Stimulated activated CD8-positive, alpha-beta memory T cell treated with anti-CD3 and anti-CD28 coated beads, Interleukin-7, amount 100 ng/mL, for 4 hours (primary cell): ENCODE data around the gene CILP2.

Experiments used
- DNase-seq, 2 donors: peaks; one replicate each; pipeline ENCODE4 v3.0.0-alpha.2; 2020; ENCODE audit warnings: low read depth in 2 of 2

Gene CILP2

DNA sequence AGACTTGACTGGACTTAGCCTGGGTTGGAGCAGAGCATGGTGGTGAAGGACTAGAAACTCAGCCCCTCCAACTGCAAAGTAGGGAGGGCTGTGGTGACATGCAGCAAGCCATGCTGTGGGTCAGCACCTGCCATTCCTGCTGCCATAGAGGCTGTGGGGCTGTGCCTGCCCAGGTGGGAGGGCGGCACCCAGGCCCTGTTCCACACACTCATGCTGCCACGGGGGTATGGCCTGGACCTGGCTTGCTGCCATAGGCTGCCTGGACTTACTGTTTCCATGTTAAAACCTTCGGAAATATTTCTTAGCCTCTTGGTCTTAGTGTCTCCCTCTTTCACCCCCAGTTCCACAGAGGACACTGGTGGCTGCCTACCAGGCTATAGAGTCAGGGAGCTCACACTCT is 29.3 kb downstream of the CILP2 start:
- DNase-seq, result no peak

DNA sequence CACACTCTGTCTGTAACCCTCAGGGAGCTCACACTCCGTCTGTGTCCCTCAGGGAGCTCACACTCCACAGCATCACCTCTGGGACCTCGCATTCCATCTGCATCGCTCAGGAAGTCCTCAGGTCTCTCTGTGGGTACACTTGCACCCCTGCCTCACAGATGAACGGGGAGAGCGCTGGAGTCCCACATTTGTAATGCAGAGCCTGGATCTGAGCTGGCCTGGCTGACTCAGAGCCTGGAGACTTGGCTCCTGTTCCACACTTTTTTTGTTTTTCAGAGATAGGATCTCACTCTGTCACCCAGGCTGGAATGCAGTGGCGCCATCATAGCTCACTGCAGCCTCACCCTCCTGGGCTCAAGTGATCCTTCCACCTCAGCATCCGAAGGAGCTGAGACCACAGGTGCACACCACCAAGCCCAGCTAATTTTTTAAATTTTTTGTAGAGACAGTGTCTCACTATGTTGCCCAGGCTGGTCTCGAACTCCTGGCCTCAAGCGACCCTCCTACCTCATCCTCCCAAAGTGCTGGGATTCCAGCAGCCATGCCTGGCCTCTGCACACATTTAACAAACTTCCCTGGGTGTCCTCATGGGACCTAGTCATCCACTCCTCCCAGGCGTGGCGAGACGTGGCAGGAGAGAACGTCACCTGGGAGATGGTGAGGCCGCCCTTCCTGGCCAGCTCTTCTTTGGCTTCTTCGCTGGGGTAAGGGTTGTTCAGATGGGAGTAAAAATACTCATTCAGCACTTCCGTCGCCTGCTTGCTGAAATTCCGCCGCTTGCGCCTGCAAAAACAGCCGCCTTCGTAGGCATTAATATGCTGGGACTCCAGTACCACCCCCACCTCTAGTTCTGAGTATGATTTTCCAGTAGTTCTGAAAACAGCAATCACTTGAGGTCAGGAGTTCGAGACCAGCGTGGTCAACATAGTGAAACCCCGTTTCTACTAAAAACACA is 31.0 kb downstream of the CILP2 start:
- DNase-seq, result no peak

DNA sequence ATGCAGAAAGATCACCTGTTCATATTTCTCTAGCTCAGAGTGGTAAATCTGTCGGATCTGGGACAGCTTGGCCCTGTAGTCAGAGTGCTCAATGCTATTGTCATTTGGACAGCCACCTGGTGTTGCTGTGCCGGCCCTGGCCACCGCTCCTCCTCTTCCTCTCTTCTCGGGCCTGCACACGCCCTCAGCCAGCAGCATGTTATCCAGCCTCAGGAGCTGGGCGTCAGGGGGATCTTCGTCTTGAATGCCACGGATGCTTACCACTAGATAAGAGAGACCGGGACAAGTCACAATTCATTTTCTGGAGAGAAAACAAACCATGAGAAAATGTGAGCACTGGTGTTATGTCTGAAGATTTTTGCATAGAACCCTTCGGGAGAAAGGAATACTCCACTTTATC is 32.5 kb downstream of the CILP2 start:
- DNase-seq, result no peak

DNA sequence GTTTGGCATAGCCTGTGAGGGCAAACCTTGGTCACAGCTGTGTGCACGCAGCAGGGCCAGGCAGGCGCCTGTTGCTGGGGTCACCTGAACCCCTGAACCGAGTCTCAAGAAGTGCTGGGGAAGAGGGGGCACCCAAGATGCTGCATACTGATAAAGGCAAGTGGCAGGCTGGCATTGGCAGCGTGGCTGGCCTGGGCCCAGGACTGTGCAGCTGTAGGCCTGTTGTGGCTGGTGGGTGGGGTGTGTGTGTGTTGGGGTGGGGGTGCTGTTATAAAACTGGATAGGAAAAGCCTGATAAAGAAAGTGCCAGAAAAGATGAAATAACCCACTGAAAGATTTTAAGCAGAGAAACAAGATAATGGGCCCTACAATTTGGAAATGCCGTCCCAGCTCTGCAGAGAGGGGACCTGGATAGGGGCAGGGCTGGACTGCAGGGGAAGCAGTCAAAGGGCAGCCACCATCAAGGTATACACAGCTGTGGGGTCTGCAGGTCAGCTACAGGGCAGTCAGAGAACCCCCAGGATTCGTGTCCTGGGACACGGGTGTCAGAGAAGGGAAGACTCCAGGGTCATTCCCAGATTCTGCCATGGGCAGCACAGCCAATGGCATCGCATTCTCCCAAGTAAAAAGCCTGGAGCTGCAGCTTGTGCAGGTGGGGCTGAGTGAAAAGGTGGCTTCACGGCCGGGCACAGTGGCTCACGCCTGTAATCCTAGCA is 33.2 kb downstream of the CILP2 start:
- no peak for DNase-seq

DNA sequence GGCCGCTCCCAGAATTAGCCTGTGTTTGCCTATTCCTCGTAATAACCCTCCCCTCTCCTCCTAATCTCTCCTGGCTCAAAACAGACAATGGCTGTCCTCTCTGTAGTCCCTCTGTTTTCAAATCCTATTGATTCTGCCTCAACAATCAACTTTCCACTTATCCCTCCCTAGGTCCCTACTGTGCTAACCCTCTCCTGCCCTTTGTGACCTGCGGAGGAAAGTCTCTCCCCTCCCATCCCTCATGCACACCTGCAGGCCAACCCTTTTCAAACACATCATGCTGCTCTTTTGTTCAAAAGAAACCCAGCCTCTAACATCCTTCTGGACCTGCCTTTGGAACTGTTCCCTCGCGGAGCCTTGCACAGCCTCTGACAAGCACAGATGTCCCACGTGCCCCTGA is 37.3 kb downstream of the CILP2 start:
- no peak for DNase-seq

DNA sequence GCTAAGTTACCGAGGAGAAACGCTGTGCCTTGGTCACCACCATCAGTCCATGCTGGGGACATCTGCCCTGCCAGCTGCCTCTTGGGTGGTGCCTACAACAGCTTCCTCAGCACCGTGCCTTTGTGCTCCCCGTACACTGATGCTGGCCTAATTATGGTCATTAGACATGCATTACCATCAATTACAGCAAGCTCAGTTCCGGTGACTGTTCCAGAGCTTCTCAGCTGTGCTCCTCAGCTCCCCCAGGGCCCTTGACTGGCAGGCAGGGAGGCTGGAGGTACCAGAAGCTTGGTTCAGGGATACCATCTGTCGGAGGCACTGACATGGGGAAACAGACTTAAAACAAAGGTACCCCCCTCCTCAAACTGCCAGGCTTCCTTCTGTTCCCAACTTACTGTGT is 40.2 kb downstream of the CILP2 start:
- DNase-seq, result no peak

DNA sequence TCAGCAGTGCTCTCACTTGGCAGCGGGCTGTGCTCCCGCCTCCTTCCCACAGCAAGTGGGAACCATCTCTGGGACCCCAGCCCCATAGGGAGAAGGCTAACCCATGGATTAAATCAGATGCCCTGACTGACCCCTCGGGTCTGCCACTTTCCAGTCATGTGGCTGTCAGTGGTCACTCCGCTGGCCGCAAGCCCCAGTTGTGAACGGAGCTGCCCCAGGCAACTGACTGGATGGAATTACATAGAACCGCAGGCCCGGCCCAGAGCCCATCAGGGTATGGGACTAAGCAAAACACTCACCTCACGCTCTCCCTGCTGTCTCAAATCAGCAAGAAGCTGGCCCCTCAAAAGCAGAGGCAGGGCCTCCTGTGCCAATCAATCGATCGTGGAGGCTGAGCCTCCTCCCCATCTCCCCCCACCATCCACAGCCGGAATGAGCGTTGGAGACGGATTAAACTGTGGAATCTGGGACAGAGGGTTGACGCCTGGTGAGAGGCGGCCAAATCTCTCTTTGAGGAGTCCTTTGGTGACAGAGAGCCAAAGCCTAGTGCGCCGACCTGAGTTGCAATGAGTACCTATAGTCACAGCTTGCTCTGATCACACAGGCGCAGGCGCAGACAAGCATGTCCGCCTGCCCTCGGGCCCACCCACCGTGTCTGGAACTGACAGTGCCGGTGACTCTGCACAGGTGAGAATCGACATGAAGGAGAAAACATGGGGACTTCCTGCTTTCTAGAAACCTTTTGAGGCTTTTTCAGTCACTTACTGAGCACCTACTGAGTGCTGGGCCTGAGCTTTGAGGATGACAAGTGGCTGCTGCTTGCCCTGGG is 41.7 kb downstream of the CILP2 start:
- no peak for DNase-seq

DNA sequence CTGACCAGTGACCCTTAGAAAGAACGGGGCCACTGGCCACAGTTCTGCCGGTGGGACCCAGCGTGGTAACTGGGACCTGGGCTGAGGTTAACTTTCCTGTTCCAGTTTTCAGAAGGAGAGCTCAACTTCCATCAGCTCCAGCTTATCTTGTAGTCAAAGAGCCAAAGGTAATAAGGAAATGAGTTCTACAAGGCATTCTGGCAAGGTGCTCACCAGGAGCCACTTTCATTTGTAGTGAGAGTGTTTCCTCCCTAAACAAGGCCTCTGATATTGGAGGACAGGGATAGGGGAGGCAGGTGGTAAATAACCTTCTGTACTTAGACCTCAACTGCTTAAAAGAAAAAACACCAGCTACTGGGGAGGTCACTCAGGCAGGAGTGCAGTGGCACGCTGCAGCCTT is 42.4 kb downstream of the CILP2 start:
- no peak for DNase-seq

DNA sequence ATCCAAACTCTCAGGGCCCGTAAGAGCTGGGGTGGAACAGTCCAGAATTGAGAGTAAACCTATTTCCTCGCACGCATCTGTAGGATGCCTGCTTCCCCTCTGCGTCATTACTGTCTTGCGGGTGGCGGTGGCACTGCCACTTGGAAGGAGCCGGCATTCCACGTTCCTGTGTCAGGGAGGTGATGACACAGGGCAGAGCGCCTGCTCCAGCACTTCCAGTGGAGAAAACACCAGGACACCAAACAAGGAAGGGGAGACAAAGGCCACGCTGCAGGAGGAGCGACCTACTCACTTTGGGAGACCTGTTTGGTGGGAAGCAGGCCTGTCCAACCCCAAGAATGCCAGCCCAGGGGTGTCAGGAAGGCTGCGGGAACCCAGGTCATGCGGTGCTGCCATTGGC is 43.3 kb downstream of the CILP2 start:
- DNase-seq, result no peak

DNA sequence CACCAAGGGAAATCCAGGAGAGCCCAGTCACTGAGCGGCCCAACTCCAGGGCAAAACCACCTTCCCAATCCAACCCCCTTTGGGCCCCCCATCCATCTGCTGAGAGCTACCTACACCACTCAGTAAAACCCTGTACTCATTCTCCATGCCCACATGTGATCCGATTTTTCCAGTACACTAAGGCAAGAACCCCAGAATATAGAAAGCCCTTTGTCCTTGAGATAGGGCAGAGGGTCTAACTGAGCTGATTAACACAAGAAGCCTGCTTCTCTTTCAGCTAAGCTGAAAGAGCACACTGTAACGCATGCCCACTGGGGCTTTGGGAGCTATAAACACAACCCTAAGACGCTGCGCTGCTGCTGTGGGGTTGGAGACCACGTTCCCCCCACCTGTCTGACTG is 44.4 kb downstream of the CILP2 start:
- DNase-seq, result no peak

DNA sequence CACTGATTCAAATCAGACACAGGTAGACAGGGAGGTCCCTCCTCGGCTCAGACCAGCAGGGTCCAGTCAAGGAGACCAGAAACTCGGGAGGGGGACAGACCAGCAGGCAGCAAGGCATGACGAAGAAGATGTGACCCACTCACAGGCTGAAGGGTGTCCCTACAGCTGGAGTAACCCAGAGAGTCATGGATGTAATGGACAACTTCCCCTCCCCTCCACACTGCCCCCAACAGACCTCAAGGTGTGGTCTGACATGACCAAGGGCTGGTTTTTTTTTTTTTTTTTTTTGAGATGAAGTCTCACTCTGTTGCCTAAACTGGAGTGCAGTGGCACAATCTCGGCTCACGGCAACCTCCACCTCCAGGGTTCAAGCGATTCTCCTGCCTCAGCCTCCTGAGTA is 46.3 kb downstream of the CILP2 start:
- DNase-seq, result no peak

DNA sequence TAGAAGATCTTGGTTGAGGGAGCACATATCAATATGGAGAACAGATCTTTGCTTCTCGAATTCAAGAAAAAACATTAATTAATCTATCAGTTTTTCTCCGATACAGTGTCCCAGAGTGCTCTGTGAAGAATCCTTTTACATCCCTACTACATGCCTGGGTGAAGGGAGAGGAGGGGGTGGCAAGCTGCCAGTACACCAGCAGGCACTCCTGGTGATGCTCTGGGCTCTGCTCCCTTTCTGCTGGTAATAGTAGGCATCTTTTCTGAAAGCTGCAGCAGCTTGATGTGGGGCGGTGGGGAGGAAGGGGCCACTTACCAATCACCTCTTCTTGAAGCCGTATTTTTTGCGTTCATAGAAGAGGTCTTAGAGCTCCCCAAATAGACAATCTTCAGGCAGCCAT is 49.7 kb downstream of the CILP2 start:
- no peak for DNase-seq

DNA sequence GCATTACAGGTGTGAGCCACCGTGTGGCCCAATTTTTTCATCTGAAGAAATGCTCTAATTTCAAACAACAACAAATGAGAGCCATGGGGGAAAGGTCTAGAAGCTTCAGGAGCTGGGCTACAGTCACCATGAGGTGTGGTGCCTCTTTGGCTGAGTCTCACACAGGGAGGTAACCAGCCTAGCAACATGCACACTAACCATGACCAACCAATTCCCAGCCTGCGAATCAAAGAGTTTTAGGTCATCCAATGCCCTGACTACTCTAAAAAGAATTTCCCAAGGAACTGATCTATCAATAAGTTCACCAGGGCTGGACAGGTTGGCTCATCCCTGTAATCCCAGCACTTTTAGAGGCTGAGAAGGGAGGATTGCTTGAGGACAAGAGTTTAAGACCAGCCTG is 50.5 kb downstream of the CILP2 start:
- no peak for DNase-seq

DNA sequence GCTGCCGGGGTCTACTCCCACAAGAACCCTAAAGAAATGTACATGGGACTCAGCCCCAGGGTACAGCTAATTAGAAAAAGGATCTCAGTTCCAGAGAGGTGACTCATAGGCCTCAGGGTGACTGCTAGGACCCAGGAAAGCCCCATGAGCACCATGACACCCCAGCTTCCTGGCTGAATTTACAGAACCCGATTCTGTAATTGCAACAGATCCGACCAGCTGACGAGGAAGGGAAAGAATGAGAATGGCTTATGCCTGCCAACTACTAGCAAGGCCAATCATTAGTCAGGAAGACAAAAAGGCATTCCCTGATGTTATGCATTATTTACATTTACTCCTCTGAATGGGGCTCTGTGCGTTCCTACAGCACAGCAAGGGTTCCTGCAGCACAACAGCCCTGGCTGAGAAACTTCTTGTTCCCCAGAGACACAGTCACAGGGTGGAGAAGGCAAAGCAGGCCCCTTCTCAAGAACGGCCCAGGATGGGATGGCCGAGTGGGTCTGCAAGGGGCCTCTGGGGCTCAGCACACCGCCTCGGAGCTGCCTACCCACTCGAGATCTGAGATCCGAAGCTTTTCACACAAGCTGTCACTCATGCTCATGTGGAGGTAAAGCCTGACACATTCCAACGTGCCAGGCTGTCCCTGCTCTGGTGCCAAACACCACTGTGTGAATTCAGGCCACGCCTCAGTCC is 53.2 kb downstream of the CILP2 start:
- peak; percentile 52 to 64 for DNase-seq

DNA sequence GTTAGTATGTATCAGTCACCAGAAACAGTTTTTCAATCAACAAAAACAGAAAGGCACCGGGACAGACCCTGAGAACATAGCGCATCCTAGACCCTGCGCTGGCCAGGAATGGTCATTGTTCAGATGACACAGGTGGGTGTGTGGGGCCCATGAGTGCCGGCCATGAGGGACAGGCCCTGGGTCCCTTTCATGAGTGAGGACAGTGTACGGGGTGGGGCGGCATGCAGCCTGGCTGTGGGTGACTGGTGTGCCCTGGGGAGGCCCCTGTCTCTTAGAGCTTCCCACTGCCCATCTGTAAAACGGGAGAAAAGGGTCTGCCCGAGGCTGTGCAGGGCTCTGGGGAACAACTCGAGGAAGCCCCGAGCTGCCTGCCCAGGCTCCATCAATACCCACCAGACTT is 54.6 kb downstream of the CILP2 start:
- no peak for DNase-seq

DNA sequence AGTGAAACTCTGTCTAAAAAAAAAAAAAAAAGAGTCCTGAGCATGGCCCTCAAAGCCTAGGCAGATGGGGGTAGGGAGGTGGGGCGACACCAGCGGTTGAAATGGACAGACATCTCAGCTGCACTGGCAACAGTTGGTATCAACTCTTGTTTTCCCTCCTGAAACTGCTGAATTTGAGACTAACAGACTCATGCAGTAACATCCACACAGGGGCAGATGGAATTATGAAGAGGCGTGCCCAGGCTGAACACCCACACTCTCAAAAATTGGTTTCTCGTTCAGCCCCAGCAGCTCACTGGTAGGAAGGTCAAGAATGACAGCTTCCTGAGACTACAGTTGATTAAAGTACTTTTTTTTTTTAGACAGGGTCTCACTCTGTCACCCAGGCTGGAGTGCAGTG is 56.3 kb downstream of the CILP2 start:
- DNase-seq, result no peak

DNA sequence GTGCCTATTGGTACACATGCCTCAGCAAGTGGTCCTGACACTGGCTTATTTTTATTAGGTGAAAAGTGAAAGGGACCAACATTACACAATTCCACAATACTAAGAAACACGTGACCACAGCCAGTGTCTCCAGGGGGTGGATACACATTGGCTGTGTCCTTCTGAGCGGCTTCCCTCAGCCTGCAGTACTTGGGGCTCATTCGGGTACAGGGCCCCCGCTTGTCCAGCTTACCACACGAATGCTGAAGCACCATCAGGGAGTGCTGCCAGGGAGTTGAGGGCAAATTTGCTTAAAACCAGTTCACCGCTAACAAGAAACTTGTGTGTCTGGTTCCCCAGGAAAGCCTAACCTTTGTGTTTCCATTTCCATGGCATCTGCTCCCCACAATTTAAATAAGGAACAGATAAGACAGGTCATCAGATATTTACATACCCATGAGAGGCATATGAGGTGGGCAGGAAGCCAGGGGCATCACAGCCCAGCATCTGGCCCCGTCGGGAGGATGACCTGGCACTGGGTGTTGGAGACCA is 57.2 kb downstream of the CILP2 start:
- no peak for DNase-seq
